Transverse colon (tissue), 4 donors: ENCODE data around the gene ACLY.

ENCODE experiments used
- EP300 ChIP-seq: sonication (generic); formaldehyde crosslinking; IDR thresholded peaks from one replicate; pipeline ENCODE4 v1.6.1; 2017; ENCODE audit warnings: antibody characterized with exemption, low read depth
- POLR2A ChIP-seq: fragments of 450-650 bp; IDR thresholded peaks from one replicate; pipeline ENCODE4 v1.6.1; 2016; ENCODE audit warnings: antibody characterized with exemption, mild to moderate bottlenecking, moderate library complexity
- POLR2AphosphoS5 ChIP-seq, 3 donors: sonication (generic); formaldehyde crosslinking; IDR thresholded peaks; one replicate each; pipeline ENCODE4 v1.6.1; 2016; ENCODE audit warnings: antibody characterized with exemption in 3 of 3
- TF ChIP-seq, protein P1 (sequence below), 5 experiments: fragments of 200-600 bp in 3 of 5; fragments of 450-650 bp in 2 of 5; sonication (generic) in 3 of 5; IDR thresholded peaks; 1 replicate in 2 of 5; 2 replicates in 3 of 5; pipeline ENCODE4 v1.5.1; 2016 to 2017; ENCODE audit warnings: antibody characterized with exemption in 5 of 5, inconsistent platforms in 3 of 5, mild to moderate bottlenecking in 2 of 5, moderate library complexity in 1 of 5

DNA sequence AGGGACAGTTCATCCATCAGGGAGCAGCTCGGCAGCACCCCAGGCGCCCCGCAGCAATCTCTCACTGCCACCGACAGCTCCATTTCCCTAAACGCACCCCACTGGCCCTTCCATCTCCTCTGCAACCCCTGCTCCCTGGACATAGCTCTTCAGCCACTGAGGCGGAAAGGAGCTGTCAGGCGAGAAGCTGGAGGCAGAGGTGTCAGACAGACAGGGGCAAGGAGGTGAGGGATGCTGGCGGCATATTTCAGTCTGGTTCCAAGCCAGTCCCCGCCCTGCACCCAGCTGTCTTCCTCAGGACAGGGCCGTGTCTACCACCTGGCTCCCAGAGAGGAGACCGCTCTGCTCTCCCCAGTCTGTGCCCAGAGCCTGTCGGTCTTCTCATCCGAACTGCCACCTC, 9.7 kb downstream of the ACLY start:
- TF ChIP-seq, protein P1, sequence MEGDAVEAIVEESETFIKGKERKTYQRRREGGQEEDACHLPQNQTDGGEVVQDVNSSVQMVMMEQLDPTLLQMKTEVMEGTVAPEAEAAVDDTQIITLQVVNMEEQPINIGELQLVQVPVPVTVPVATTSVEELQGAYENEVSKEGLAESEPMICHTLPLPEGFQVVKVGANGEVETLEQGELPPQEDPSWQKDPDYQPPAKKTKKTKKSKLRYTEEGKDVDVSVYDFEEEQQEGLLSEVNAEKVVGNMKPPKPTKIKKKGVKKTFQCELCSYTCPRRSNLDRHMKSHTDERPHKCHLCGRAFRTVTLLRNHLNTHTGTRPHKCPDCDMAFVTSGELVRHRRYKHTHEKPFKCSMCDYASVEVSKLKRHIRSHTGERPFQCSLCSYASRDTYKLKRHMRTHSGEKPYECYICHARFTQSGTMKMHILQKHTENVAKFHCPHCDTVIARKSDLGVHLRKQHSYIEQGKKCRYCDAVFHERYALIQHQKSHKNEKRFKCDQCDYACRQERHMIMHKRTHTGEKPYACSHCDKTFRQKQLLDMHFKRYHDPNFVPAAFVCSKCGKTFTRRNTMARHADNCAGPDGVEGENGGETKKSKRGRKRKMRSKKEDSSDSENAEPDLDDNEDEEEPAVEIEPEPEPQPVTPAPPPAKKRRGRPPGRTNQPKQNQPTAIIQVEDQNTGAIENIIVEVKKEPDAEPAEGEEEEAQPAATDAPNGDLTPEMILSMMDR (IDR thresholded peaks at IDR 0.05), result no peak
- TF ChIP-seq POLR2A, result no peak
- no peak for TF ChIP-seq EP300
- TF ChIP-seq POLR2AphosphoS5 (IDR thresholded peaks at IDR 0.05), result no peak
